Neural progenitor cell (in vitro differentiated cells): ENCODE results near the gene CELSR1.

ENCODE experiments used
- CTCF ChIP-seq: fragments of 200-600 bp; sonication (generic); IDR thresholded peaks from 2 replicates; pipeline ENCODE4 v1.5.1; 2017; ENCODE audit warnings: antibody characterized with exemption, mild to moderate bottlenecking
- EZH2 ChIP-seq: fragments of 200-600 bp; sonication (generic); IDR thresholded peaks from 2 replicates; pipeline ENCODE4 v1.6.1; 2017; ENCODE audit warnings: antibody characterized with exemption, mild to moderate bottlenecking, moderate library complexity

- TF ChIP-seq CTCF (no peak), EZH2 (no peak)
These were observed 90.6 kb downstream of the CELSR1 start for GRCh38 chr22:46446799-46447198.
